ENCODE data around the gene TLDC2. TPM values are rescaled to one million over a fixed set of nuclear protein-coding genes. Genes with fewer than 3 reads are reported as not detected.

Gene TLDC2
- total RNA-seq, 1 donor from 2014 or later, result not detected

GRCh38 chr20:36880741-36881250, 4.9 kb downstream of the TLDC2 start:
- no peak for TF ChIP-seq CTCF (IDR thresholded peaks at IDR 0.05; ENCODE audit: borderline replicate concordance)
- H3K4me1 ChIP-seq, result no peaks in the 10 kb centered on the region
- no peak overlapping the region for H3K4me3 ChIP-seq
- intact Hi-C loops (cut with micrococcal nuclease), result loop anchor here (10.0 kb wide), 1 partner anchor 216 kb away; no protein-coding TSS in a partner anchor
- DNase-seq, result no peak
- H3K27me3 ChIP-seq (ENCODE audit: low read depth), result no peaks in the 10 kb centered on the region
- no peaks in the 10 kb centered on the region for H3K9me3 ChIP-seq (replicated peaks)
- H3K27ac ChIP-seq (replicated peaks), result no peak overlapping the region
- H3K36me3 ChIP-seq, result no peaks in the 10 kb centered on the region

GRCh38 chr20:36881331-36881730, 5.4 kb downstream of the TLDC2 start:
- intact Hi-C loops (cut with micrococcal nuclease), result loop anchor here (10.0 kb wide), 1 partner anchor 217 kb away; no protein-coding TSS in a partner anchor
- Histone ChIP-seq H3K36me3 (no peaks in the 10 kb centered on the region), H3K9me3 (replicated peaks) (no peaks in the 10 kb centered on the region)

GRCh38 chr20:36881888-36882287, 6.0 kb downstream of the TLDC2 start:
- H3K9me3 ChIP-seq (replicated peaks), result no peaks in the 10 kb centered on the region
- no peaks in the 10 kb centered on the region for H3K36me3 ChIP-seq
- no peak for TF ChIP-seq CTCF (IDR thresholded peaks at IDR 0.05; ENCODE audit: borderline replicate concordance)
- H3K4me1 ChIP-seq, result peaks cover 3% of the 10 kb centered on the region
- H3K4me3 ChIP-seq, result no peak overlapping the region
- no peak overlapping the region for H3K27ac ChIP-seq (replicated peaks)
- DNase-seq, result no peak
- intact Hi-C loops (cut with micrococcal nuclease), result loop anchor here (10.0 kb wide), 1 partner anchor 217 kb away; no protein-coding TSS in a partner anchor
- H3K27me3 ChIP-seq (ENCODE audit: low read depth), result no peaks in the 10 kb centered on the region

More at GRCh38 chr20:36881331-36881730, 5.4 kb downstream of the TLDC2 start:
- Histone ChIP-seq H3K27ac (replicated peaks) (no peak overlapping the region), H3K4me3 (no peak overlapping the region), H3K4me1 (no peaks in the 10 kb centered on the region), H3K27me3 (ENCODE audit: low read depth) (no peaks in the 10 kb centered on the region)
- no peak for TF ChIP-seq CTCF (IDR thresholded peaks at IDR 0.05; ENCODE audit: borderline replicate concordance)
- no peak for DNase-seq

GRCh38 chr20:36883977-36884535, 8.1 kb downstream of the TLDC2 start:
- intact Hi-C loops (cut with micrococcal nuclease), result loop anchor here (10.0 kb wide), 1 partner anchor 219 kb away; no protein-coding TSS in a partner anchor
- TF ChIP-seq CTCF (IDR thresholded peaks at IDR 0.05; ENCODE audit: borderline replicate concordance), result no peak
- Histone ChIP-seq H3K9me3 (replicated peaks) (no peaks in the 10 kb centered on the region), H3K4me3 (no peak overlapping the region), H3K27me3 (ENCODE audit: low read depth) (no peaks in the 10 kb centered on the region), H3K4me1 (peaks cover 10% of the 10 kb centered on the region), H3K27ac (replicated peaks) (no peak overlapping the region), H3K36me3 (no peaks in the 10 kb centered on the region)
- DNase-seq, result no peak

GRCh38 chr20:36885356-36885755, 9.4 kb downstream of the TLDC2 start:
- Histone ChIP-seq H3K27me3 (ENCODE audit: low read depth) (no peaks in the 10 kb centered on the region), H3K4me1 (peaks cover 10% of the 10 kb centered on the region), H3K4me3 (no peak overlapping the region), H3K36me3 (no peaks in the 10 kb centered on the region), H3K27ac (replicated peaks) (no peak overlapping the region), H3K9me3 (replicated peaks) (no peaks in the 10 kb centered on the region)
- no peak for DNase-seq
- TF ChIP-seq CTCF (IDR thresholded peaks at IDR 0.05; ENCODE audit: borderline replicate concordance), result peak; percentile 33
- intact Hi-C loops (cut with micrococcal nuclease), result loop anchor here (10.0 kb wide), 1 partner anchor 221 kb away; no protein-coding TSS in a partner anchor

All from left ventricle myocardium inferior (tissue), 1 donor.